ENCODE results near the gene GMDS. TPM values are rescaled to one million over a fixed set of nuclear protein-coding genes. Genes with fewer than 3 reads are reported as not detected.

The GMDS gene
- total RNA-seq, 1 experiment from 2014 or later, result 27.6 TPM

DNA sequence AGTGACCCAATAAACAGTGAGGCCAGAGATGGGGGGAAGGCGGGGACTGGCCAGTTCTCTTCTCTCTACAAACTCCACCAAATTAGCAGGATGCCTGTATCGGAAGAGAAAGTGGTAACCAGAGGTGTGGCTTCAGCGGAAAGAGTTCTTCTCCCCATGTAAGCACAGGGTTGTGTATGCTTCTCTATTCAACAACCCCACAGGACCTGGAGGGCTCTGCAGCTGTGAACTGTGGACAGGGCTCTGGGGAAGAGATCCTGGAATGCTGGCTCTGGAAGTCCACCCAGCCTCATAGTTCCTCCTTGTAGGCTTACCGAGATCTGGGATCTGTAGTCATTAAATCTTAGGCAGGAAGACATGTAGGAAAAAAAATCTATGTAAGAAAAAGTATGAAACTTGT lies 449.5 kb downstream of the GMDS start:
- Histone ChIP-seq H2BK120ac (ENCODE audit: low read depth, low read length, poor library complexity, severe bottlenecking) (no peak overlapping the region), H3K23ac (ENCODE audit: insufficient read length, low read depth, low read length) (no peak overlapping the region), H2BK12ac (ENCODE audit: insufficient read length, low read depth, low read length) (no peak overlapping the region), H3K27me3 (ENCODE audit: insufficient read depth, low read length) (no peaks in the 10 kb centered on the region), H2BK15ac (ENCODE audit: low read depth, low read length) (no peak overlapping the region), H3K23me2 (ENCODE audit: insufficient read length, low read depth, low read length, poor library complexity, severe bottlenecking) (no peaks in the 10 kb centered on the region), H3K14ac (ENCODE audit: insufficient read depth, low read length) (no peak overlapping the region), H2BK5ac (ENCODE audit: insufficient read length, low read length) (no peak overlapping the region), H3K4me1 (ENCODE audit: insufficient read depth, low read length) (no peaks in the 10 kb centered on the region), H3K79me1 (ENCODE audit: insufficient read depth, low read depth, low read length, poor library complexity, severe bottlenecking) (no peaks in the 10 kb centered on the region), H3K27ac (ENCODE audit: insufficient read length, low read depth, low read length) (no peak overlapping the region), H3T11ph (ENCODE audit: low read length) (no peak overlapping the region), H4K91ac (ENCODE audit: insufficient read length, low read depth, low read length) (no peak overlapping the region), H3K56ac (ENCODE audit: insufficient read length, low read depth, low read length) (no peak overlapping the region), H2BK20ac (ENCODE audit: low read depth, low read length, poor library complexity, severe bottlenecking) (no peak overlapping the region), H3K18ac (ENCODE audit: insufficient read length, low read depth, low read length) (no peak overlapping the region), H2AFZ (ENCODE audit: low read length) (no peak overlapping the region), H3K4ac (ENCODE audit: low read depth, low read length) (no peak overlapping the region), H3K9ac (ENCODE audit: extremely low read depth, insufficient read length, low read length) (no peak overlapping the region), H3K4me2 (ENCODE audit: insufficient read depth, insufficient read length, low read length) (no peak overlapping the region), H4K5ac (ENCODE audit: insufficient read length, low read depth, low read length) (no peak overlapping the region), H3K9me3 (ENCODE audit: control insufficient read depth, low read depth, low read length) (no peaks in the 10 kb centered on the region), H2AK5ac (ENCODE audit: insufficient read length, low read length) (no peak overlapping the region), H4K8ac (replicated peaks; ENCODE audit: insufficient read length, low read depth, low read length) (no peak overlapping the region), H3K79me2 (ENCODE audit: insufficient read depth, low read length) (no peaks in the 10 kb centered on the region), H4K20me1 (ENCODE audit: control insufficient read depth, insufficient read depth, insufficient read length) (no peaks in the 10 kb centered on the region)
- Mint-ChIP-seq H3K9me3 (no peaks in the 10 kb centered on the region), H3K27ac (no peak overlapping the region; a peak in 1 of 7 replicates), H3K4me1 (peaks cover 0 to 6% of the 10 kb centered on the region in 2 experiments; a peak in 1 of 4 replicates), H3K36me3 (ENCODE audit: insufficient read depth in 1 of 3, low read depth in 3 of 3) (no peaks in the 10 kb centered on the region), H3K27me3 (ENCODE audit: low read depth) (no peaks in the 10 kb centered on the region), H3K4me3 (no peak overlapping the region)
- WGBS (ENCODE audit: extremely low coverage, insufficient read length, low lambda C conversion rate), result no CpG with 5 or more reads among the region's 4 CpGs
- TF ChIP-seq, protein P1, sequence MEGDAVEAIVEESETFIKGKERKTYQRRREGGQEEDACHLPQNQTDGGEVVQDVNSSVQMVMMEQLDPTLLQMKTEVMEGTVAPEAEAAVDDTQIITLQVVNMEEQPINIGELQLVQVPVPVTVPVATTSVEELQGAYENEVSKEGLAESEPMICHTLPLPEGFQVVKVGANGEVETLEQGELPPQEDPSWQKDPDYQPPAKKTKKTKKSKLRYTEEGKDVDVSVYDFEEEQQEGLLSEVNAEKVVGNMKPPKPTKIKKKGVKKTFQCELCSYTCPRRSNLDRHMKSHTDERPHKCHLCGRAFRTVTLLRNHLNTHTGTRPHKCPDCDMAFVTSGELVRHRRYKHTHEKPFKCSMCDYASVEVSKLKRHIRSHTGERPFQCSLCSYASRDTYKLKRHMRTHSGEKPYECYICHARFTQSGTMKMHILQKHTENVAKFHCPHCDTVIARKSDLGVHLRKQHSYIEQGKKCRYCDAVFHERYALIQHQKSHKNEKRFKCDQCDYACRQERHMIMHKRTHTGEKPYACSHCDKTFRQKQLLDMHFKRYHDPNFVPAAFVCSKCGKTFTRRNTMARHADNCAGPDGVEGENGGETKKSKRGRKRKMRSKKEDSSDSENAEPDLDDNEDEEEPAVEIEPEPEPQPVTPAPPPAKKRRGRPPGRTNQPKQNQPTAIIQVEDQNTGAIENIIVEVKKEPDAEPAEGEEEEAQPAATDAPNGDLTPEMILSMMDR (conservative IDR thresholded peaks at IDR 0.05), result no peak
- DNase-seq, result no peak
